Mucosa of rectum (tissue), 2 donors: ENCODE data around the gene PEF1.

Experiments
- H3K27ac ChIP-seq, 2 donors: one replicate each; pipeline ENCODE4 v1.7.0; 2013; ENCODE audit warnings: inconsistent platforms in 2 of 2, low read depth in 2 of 2, low read length in 2 of 2
- H3K27me3 ChIP-seq, 2 donors: one replicate each; pipeline ENCODE4 v1.7.0; 2013; ENCODE audit warnings: low read length in 2 of 2; ENCODE audit not compliant: control insufficient read depth in 2 of 2, insufficient read depth in 2 of 2
- H3K36me3 ChIP-seq, 2 donors: one replicate each; pipeline ENCODE4 v1.7.0; 2013; ENCODE audit warnings: low read length in 2 of 2; ENCODE audit not compliant: control insufficient read depth in 2 of 2, insufficient read depth in 2 of 2
- H3K4me1 ChIP-seq, 2 donors: one replicate each; pipeline ENCODE4 v1.7.0; 2013; ENCODE audit warnings: low read length in 2 of 2, mild to moderate bottlenecking in 1 of 2; ENCODE audit not compliant: control insufficient read depth in 2 of 2, insufficient read depth in 2 of 2
- H3K4me3 ChIP-seq, 2 donors: one replicate each; pipeline ENCODE4 v1.7.0; 2013; ENCODE audit warnings: low read length in 2 of 2
- H3K9ac ChIP-seq, 2 donors: one replicate each; pipeline ENCODE4 v1.7.0; 2013; ENCODE audit warnings: low read length in 2 of 2, low read depth in 1 of 2, mild to moderate bottlenecking in 1 of 2
- H3K9me3 ChIP-seq, 2 donors: one replicate each; pipeline ENCODE4 v1.7.0; 2013; ENCODE audit warnings: low read length in 2 of 2; ENCODE audit not compliant: control insufficient read depth in 2 of 2
- donor health status: healthy.
- donor health status: Normal muscosa, but diverticular disease.

PEF1 gene

DNA sequence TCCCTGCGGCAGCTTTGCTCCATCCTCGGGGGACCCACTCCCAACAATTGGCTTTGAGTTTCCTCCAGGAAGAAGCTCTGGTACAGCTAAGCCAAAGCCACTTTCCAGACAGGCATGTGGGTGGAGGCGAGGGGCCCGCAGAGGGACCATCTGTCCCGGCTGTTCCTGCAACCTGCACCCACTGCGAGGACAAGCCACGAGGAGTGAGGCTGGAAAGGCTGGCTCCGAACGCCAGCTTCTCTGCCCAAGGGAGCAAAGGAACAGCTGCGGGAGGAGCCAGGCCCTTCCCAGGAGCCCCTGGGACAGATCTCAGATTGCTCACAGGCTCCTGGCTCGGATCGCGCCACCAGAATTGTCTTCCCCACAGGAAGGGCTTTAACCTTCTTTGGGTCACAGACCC is 28.3 kb upstream of the PEF1 start:
- Histone ChIP-seq H3K4me1 (peaks cover 16 to 19% of the 10 kb centered on the region in 2 donors), H3K9ac (no peak overlapping the region)

DNA sequence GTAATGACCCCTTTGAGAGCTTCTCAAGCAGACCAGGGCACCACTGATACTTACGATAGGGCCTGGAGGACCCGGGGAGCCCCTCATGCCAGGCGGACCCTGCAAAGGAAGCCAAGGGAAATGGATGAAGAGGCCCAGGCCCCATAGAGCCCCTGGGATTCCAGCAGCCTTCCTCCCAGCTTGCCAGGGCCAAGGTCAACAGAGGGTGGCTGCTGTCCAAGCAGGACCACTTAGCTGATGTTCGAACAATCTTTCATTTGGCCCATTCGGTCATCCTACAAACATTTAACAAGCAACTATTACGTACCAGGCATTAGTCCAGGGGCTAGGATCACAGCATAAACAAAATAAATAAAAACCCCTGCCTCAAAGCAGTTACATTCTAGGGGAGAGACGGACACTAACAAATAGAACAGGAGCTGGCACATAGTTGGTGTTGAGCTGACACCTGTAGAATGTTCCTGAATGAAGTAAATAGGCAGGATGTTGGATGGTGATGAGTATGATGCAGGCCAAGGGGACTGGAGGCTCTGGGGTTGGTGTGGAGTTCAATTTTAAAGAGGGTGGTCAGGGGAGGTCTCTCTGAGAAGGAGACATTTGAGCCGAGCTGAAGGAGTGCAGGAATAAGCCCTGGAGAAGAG is 27.0 kb upstream of the PEF1 start:
- Histone ChIP-seq H3K4me1 (peaks cover 22 to 32% of the 10 kb centered on the region in 2 donors), H3K27ac (no peak overlapping the region), H3K27me3 (no peaks in the 10 kb centered on the region), H3K9ac (no peak overlapping the region), H3K4me3 (no peak overlapping the region), H3K36me3 (no peaks in the 10 kb centered on the region), H3K9me3 (no peaks in the 10 kb centered on the region)

More for the DNA sequence above, 28.3 kb upstream of the PEF1 start:
- H3K4me3 ChIP-seq, result no peak overlapping the region
- H3K36me3 ChIP-seq, result no peaks in the 10 kb centered on the region
- H3K9me3 ChIP-seq, result no peaks in the 10 kb centered on the region
- H3K27me3 ChIP-seq, result no peaks in the 10 kb centered on the region
- no peak overlapping the region for H3K27ac ChIP-seq

DNA sequence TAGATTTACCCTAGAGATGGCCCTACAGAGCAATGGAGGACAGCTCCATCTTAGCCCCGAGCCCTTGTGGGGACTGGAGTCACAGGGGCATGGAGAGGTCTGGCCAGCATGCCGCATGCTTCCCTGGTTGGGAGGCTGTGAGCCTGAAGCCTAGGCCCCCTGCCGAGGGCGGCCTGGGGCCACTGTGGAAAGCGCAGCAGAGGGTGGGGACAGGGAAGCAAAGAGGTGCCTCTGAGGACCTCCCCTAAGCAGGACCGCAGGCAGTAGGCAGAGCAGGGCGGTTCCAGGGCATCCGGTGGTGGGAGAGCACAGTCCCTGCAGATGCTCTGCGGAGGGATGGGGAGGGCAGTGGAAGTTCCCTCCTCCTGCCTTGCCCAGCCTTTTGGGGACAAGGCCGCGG is 26.5 kb upstream of the PEF1 start:
- Histone ChIP-seq H3K9ac (no peak overlapping the region), H3K4me1 (peaks cover 27 to 36% of the 10 kb centered on the region in 2 donors), H3K9me3 (no peaks in the 10 kb centered on the region), H3K4me3 (no peak overlapping the region), H3K36me3 (no peaks in the 10 kb centered on the region), H3K27me3 (no peaks in the 10 kb centered on the region), H3K27ac (peak overlapping the region in 1 of 2 donors; percentile 88)

DNA sequence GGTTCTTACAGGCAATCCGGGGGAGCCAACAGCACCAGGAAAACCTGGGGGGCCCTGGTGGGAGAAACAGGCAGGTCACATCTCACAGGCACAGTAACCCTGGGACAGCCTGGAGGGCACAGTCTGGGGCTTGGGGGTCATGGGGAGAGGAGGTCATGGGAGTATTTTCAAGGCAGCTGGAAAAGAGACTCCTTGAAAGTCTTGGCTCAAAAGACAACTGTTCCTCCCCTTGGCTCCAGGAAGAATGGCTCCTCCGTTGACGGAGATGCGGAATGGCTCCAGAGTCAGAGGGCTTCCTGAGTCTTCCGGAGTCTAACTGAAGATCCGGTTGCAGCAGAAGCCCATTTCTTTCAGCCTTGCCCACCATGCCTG is 25.9 kb upstream of the PEF1 start:
- Histone ChIP-seq H3K4me3 (peak overlapping the region; percentile 64 to 68), H3K9ac (peak overlapping the region; percentile 64 to 73), H3K36me3 (no peaks in the 10 kb centered on the region), H3K9me3 (no peaks in the 10 kb centered on the region), H3K4me1 (peaks cover 32 to 40% of the 10 kb centered on the region in 2 donors), H3K27me3 (no peaks in the 10 kb centered on the region), H3K27ac (peak overlapping the region; percentile 81 to 88)

- peak overlapping the region; percentile 81 to 88 for H3K27ac ChIP-seq
- peak overlapping the region; percentile 64 to 73 for H3K9ac ChIP-seq
- no peaks in the 10 kb centered on the region for H3K36me3 ChIP-seq
- H3K9me3 ChIP-seq, result no peaks in the 10 kb centered on the region
- H3K4me1 ChIP-seq, result peaks cover 32 to 40% of the 10 kb centered on the region in 2 donors
- peak overlapping the region; percentile 64 to 68 for H3K4me3 ChIP-seq
- H3K27me3 ChIP-seq, result no peaks in the 10 kb centered on the region
Observed at GRCh38 chr1:31669786-31670592, 25.3 kb upstream of the PEF1 start.

- Histone ChIP-seq H3K4me3 (peak overlapping the region in 1 of 2 donors; percentile 15), H3K36me3 (no peaks in the 10 kb centered on the region), H3K9ac (peak overlapping the region in 1 of 2 donors; percentile 73), H3K4me1 (peaks cover 32 to 40% of the 10 kb centered on the region in 2 donors), H3K27me3 (no peaks in the 10 kb centered on the region), H3K27ac (peak overlapping the region; percentile 81 to 88), H3K9me3 (no peaks in the 10 kb centered on the region)
Observed at GRCh38 chr1:31669433-31669785, 24.7 kb upstream of the PEF1 start.

GRCh38 chr1:31668303-31668883 is 23.7 kb upstream of the PEF1 start:
- Histone ChIP-seq H3K4me3 (no peak overlapping the region), H3K4me1 (peaks cover 32 to 40% of the 10 kb centered on the region in 2 donors), H3K27ac (no peak overlapping the region)

GRCh38 chr1:31667065-31667785 is 22.5 kb upstream of the PEF1 start:
- no peaks in the 10 kb centered on the region for H3K9me3 ChIP-seq
- H3K27me3 ChIP-seq, result no peaks in the 10 kb centered on the region
- H3K4me3 ChIP-seq, result no peak overlapping the region
- H3K4me1 ChIP-seq, result peaks cover 32 to 40% of the 10 kb centered on the region in 2 donors
- H3K27ac ChIP-seq, result peak overlapping the region; percentile 74 to 82
- H3K36me3 ChIP-seq, result no peaks in the 10 kb centered on the region
- H3K9ac ChIP-seq, result peak overlapping the region in 1 of 2 donors; percentile 61

More at GRCh38 chr1:31668303-31668883, 23.7 kb upstream of the PEF1 start:
- Histone ChIP-seq H3K27me3 (no peaks in the 10 kb centered on the region), H3K36me3 (no peaks in the 10 kb centered on the region), H3K9ac (no peak overlapping the region), H3K9me3 (no peaks in the 10 kb centered on the region)

- H3K4me3 ChIP-seq, result no peak overlapping the region
- peak overlapping the region; percentile 49 to 69 for H3K9ac ChIP-seq
- no peaks in the 10 kb centered on the region for H3K27me3 ChIP-seq
- H3K4me1 ChIP-seq, result peaks cover 32 to 40% of the 10 kb centered on the region in 2 donors
- no peaks in the 10 kb centered on the region for H3K36me3 ChIP-seq
- peak overlapping the region; percentile 74 to 82 for H3K27ac ChIP-seq
- no peaks in the 10 kb centered on the region for H3K9me3 ChIP-seq
Observed at GRCh38 chr1:31666263-31666963, 21.7 kb upstream of the PEF1 start.
